GM21381 (cell line): ENCODE measurements around the gene SLC9A7.
"Not testable (repeated sequence)": the region's sequence is repeated elsewhere in the genome, so short reads cannot be mapped to it uniquely, and the experiment has no call there.

Source experiments
- ATAC-seq: cut with Tn5 transposase; IDR thresholded peaks from one replicate; pipeline ENCODE4 v1.9.1; 2021; ENCODE audit warnings: mild to moderate bottlenecking, moderate library complexity; ENCODE audit not compliant: unreplicated experiment

SLC9A7 gene

GRCh38 chrX:46758956-46759644 is at the start of gene SLC9A7:
TSS of gene SLC9A7 (minus strand) at chrX:46759118. CDS start at chrX:46759029, 89 bp downstream.
- ATAC-seq: peak; percentile 70

GRCh38 chrX:46805270-46805669 is 46.4 kb upstream of the SLC9A7 start:
- no peak for ATAC-seq

- no peak for ATAC-seq
These were observed 44.2 kb upstream of the SLC9A7 start for GRCh38 chrX:46803140-46803539.

- ATAC-seq: no peak
These were observed 37.8 kb upstream of the SLC9A7 start for GRCh38 chrX:46796574-46797191.

- no peak for ATAC-seq
These were observed 34.6 kb upstream of the SLC9A7 start for GRCh38 chrX:46793386-46794143.

GRCh38 chrX:46792810-46793188 is 33.9 kb upstream of the SLC9A7 start:
- no peak for ATAC-seq

GRCh38 chrX:46791927-46792809 is 33.2 kb upstream of the SLC9A7 start:
- ATAC-seq: no peak

- no peak for ATAC-seq
These were observed 30.0 kb upstream of the SLC9A7 start for GRCh38 chrX:46788902-46789301.

GRCh38 chrX:46784437-46784836 is 25.5 kb upstream of the SLC9A7 start:
- ATAC-seq: not testable (repeated sequence)

GRCh38 chrX:46782034-46782433 is 23.1 kb upstream of the SLC9A7 start:
- no peak for ATAC-seq

GRCh38 chrX:46777971-46778810 is 19.3 kb upstream of the SLC9A7 start:
- ATAC-seq: no peak

GRCh38 chrX:46770817-46771163 is 11.9 kb upstream of the SLC9A7 start:
- ATAC-seq: no peak

GRCh38 chrX:46770000-46770816 is 11.3 kb upstream of the SLC9A7 start:
- ATAC-seq: no peak

GRCh38 chrX:46762963-46763362 is 4.0 kb upstream of the SLC9A7 start:
- no peak for ATAC-seq

GRCh38 chrX:46759645-46759974 is 692 bp upstream of the SLC9A7 start:
- ATAC-seq: no peak

- peak; percentile 21 for ATAC-seq
These were observed 559 bp downstream of the SLC9A7 start for GRCh38 chrX:46758163-46758955.

GRCh38 chrX:46757593-46757992 is 1.3 kb downstream of the SLC9A7 start:
- ATAC-seq: no peak

GRCh38 chrX:46757052-46757451 is 1.9 kb downstream of the SLC9A7 start:
- ATAC-seq: no peak

GRCh38 chrX:46755671-46756070 is 3.2 kb downstream of the SLC9A7 start:
- ATAC-seq: no peak
